Endothelial cell of hepatic sinusoid (primary cell): ENCODE measurements around the gene VIPR1.

ENCODE experiments used
- in situ Hi-C: cut with HindIII; loops from 2 replicates; pipeline ENCODE4 v1.10.0; 2017; ENCODE audit warnings: low sequenced_read_pairs

VIPR1 gene

DNA sequence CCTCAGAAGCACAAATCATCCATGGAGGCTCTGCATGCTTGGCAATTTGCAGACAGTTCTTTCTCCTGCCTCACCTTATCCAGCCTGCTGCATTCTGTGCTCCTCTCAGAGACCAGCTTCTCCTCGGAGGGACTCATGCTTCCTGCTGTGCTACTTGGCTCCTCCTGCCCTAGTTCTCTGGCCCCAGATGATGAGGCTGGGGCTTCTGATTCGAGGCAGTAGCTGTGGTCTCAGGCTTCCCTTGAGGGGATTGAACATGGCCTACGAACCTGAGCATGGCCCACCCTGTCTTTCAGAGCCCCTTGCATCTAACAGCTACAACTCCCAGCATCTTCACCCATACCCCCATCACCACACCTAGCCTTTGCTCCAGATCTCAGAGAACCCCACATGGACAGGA lies 6.7 kb downstream of the VIPR1 start:
- in situ Hi-C loops, result no loop called here

DNA sequence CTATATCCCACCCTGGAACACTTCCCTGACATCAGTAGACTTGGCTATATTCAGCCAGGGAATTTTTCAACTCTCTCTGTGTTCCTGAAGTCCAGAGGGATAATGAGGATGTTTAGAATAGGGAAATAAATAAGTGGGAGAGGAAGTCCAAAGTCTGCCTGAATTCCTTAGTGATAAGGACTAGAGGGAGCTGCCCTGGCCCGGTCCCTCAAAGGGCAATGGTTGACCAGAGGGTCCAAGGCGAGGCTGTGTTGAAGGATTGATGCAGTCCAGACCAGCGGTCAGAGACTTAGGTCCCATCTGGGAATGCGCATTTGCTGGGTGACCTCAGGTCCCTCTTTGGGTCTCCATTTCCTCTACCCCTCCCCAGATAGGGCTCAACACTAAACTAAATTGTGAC lies 7.9 kb downstream of the VIPR1 start:
- in situ Hi-C loops, result loop anchor here (10.0 kb wide), 2 partner anchors 86 to 246 kb away; partner anchors contain the start of gene CCK

DNA sequence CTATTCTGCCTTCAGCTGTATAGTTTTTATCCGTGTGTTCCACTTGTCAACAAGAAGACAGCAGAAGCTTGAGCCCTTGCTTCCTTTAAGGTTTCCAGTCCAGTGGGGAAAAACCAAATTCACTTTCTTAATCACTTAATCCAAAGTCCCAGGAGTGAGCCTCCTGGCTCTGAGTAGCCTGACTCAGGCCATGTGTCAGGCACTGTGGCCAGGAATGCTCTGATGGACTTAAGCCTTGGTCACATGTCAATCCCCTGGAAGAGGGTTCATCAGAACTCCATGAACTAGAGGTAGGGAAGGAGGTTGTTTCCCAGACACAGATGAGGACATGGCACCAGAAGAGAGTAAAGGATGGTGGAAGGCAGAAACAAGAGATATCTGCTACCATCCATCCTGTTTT lies 8.8 kb downstream of the VIPR1 start:
- in situ Hi-C loops, result loop anchor here (10.0 kb wide), 2 partner anchors 86 to 246 kb away; partner anchors contain the start of gene CCK

DNA sequence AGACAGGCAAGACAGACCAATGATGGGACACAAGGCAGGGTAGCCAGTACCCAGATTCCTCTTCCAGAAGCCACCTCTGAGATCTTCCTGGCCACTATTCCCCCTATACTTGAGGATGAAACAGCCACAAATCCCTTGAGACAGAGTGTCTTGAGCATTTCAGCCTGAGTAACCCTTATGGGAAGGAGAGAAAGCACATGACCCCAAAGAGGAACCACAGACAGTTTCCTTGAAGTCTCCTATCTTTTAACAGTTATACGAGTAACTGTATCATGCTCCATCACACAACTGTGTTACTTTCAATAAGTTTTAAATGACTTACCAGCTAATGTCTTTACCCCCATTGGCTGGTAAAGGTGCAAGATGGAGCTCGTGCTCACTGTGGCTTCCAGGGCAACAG lies 9.3 kb downstream of the VIPR1 start:
- in situ Hi-C loops, result loop anchor here (10.0 kb wide), 2 partner anchors 87 to 247 kb away; partner anchors contain the start of gene CCK

DNA sequence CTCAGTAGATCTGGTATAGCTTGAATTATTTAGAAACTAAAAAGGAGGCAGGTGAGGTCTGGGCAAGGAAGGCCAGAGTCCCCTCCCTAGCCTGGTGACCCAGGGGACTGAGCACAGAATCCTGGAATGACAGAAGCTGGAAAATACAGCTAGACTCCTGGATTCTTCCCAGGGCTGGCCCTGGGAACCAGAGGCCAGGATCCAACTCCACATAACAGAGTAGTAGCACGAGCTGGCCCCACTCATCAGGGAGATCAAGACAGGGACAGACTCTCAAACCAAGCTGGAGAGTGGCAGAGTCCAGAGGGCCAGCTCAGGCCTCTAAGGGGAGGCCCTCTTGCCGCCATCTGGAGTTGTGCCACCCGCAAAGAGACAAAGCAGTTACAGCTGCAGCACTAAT lies 10.7 kb downstream of the VIPR1 start:
- in situ Hi-C loops, result loop anchor here (10.0 kb wide), 2 partner anchors 88 to 248 kb away; partner anchors contain the start of gene CCK

DNA sequence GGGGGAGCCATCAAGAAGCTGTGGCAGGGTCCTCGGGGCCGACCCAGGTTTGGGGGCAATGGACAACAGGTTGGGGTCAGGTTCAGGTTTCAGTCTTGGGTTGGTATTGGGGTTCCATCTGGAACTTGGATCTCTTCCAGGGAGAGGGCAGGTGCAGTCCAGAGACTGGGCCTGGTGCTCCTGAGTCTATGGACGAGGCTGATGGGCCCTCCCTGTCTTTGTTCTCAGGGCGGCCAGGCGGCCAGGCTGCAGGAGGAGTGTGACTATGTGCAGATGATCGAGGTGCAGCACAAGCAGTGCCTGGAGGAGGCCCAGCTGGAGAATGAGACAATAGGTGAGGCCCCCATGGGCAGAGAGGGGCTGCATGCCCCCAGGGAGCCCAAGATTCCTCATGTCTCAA lies 11.1 kb downstream of the VIPR1 start:
- in situ Hi-C loops, result loop anchor here (10.0 kb wide), 2 partner anchors 89 to 249 kb away; partner anchors contain the start of gene CCK

DNA sequence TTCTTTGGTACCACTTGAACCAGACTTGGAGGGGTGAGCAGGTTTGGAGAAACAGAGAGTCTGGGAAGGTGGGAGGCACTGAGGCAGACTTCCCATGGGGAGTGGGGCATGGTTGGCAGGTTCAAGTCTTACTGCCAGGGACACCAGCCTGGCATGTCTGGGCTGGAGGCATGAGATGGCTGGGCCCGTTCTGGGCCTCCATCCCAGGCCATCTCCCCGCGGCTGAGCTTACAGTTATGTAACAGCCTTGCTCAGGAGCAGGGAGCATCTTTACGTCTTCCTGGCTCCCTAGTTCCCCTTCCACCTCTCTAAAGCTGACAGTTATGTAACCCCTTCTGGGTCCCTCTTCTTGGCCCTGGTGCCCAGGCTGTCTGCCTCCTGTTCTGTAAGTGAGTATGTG lies 12.4 kb downstream of the VIPR1 start:
- in situ Hi-C loops, result loop anchor here (10.0 kb wide), 2 partner anchors 90 to 250 kb away; partner anchors contain the start of gene CCK

DNA sequence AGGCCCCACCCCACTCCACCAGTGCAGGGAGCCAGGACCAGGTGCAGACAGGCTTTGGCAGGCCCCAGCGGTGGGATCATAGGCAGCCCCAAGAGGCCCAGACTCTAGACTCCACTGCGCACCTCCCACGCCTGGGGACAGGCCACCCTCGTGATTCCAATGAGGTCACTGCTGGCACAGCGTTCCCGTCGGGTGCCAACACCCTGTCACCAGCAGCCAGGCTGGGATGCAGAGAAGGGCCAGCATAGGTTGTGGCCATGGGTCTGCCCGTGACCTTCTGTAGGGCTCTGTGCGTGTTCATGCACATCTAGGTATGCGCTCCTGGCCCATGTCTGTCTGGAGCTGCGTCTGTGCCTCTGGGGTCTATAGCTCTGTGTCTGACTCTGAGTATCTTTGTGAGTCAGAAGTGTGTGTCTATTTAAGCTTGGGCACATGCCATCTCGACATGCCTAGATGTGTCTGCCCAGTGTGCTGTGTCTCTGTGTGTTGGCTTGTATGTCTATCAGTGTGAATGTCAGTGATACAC lies 13.0 kb downstream of the VIPR1 start:
- in situ Hi-C loops, result loop anchor here (10.0 kb wide), 2 partner anchors 91 to 251 kb away; partner anchors contain the start of gene CCK

DNA sequence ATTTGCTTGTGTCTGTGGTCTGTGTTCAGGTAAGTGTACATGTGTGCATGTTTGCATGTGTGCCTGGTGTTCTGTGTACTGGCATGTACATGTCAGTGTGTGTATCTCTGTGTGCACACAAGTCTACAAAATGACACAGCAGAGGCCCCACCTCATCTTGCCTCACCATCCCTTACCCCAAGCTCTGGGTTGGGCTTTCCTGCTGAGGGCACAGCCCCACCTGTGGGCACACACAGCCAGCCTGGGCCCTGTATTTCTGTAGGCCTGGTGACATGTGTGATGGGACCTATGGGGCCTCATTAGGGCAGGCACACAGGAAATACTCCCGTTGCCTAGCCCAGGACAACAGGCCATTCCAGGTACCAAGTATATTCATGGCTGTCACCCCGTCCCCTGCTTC lies 13.5 kb downstream of the VIPR1 start:
- in situ Hi-C loops, result loop anchor here (10.0 kb wide), 2 partner anchors 91 to 251 kb away; partner anchors contain the start of gene CCK

DNA sequence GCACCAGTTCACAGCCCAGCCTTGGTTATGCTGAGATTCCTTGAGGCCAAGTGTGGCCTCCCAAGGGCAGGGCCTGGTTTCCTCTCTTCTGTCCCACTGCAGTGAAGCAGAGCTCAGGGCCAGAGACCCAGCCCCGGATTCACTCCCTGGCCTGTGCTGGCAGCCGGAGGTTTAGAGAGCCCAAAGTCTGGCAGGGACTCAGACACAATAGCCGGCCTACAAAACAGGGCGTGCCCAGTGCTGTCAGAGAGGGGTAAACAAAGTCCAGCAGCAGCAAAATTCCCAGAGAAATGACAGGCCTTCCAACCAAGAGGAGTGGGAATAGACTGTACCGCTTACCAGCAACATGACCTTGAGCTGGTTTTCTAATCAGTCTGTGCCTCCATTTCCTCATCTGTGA lies 14.0 kb downstream of the VIPR1 start:
- in situ Hi-C loops, result loop anchor here (10.0 kb wide), 2 partner anchors 92 to 252 kb away; partner anchors contain the start of gene CCK

DNA sequence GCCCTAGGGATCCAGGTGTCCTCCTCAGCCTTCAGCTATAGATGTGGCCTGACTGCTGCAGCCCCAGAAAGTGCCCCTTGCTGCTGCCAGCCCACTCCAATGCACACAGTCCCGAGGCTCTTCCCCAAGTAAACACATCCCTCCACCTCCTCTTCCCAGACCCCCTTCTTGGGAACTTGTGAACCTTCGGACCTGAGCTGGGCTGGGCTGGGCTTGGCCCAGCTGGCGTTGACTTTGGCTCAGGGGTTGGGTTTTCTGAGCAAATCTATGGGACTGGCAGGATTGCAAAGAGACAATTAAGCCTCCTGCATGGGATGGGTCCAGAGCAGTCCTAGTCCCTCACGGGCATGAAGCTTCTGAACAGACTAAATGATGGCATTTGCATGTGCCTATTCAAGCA lies 14.7 kb downstream of the VIPR1 start:
- in situ Hi-C loops, result loop anchor here (10.0 kb wide), 2 partner anchors 92 to 252 kb away; partner anchors contain the start of gene CCK

DNA sequence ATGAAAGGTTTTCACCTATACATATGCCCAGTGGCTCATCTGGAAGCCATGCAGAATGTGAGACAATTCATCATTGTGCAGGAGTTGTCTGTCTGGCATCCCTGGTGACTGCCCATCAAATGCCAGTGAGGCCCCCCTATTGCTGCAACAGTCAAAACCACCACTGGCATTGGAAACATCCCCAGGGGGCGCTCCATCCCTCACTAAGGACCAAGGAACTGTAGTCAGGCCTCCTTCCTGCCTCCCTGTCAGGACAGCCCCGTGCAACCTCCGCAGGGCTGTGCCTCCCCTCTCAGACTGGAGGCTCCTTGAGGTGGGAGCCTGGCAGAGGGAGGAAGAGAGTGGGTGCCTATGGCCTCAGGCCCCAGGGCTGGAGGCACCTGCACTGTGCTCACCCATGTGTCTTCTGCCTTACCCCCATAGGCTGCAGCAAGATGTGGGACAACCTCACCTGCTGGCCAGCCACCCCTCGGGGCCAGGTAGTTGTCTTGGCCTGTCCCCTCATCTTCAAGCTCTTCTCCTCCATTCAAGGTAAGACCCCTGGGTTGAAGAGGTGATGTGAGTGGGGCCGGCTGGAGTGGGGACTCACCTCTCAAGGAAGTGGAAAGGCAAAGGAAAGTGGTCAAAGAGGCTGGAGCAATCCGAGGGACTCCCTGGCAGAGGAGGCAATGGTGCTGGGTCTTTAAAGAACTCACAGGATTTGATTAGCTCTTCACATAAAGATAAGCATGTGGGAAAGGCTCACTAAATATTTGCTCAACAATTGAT lies 16.5 kb downstream of the VIPR1 start:
- in situ Hi-C loops, result loop anchor here (10.0 kb wide), 2 partner anchors 94 to 254 kb away; partner anchors contain the start of gene CCK

DNA sequence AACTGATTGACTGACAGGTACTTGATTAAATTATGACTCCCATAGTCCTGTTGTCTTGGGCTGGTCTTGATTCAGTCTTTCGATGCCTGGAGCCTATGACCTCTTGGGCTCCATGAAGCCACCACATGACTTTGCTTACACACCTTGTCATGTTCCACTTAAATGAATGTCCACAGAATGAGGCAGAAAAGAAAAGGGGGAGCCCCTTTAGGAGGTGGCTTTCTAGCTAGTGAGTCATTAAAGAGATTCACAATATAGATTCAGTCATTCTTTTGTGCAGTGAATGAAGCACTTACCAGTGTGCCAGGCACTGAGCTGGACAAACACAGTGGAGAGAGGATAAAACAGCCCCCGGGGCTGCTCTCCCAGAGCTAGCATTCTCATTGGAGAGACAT lies 17.1 kb downstream of the VIPR1 start:
- in situ Hi-C loops, result loop anchor here (10.0 kb wide), 2 partner anchors 95 to 255 kb away; partner anchors contain the start of gene CCK

DNA sequence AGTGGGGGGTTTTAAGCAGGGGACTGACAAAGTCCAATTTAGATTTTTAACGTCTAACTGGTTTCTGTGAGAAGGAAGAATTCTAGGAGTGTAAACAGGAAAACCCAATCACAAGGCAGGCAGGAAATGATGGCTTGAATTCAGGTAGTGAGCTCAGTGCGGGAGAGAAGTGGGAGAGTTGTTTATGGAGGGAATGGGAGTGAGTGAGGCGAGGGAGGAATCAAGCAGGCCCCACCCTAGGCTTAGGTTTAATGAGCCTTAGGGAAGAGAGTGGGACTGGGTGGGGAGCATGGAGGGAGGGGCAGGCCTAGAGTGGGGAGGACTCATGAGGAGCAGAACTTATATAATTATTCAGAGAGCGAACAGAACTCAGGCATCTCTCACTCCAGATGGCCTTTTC lies 17.9 kb downstream of the VIPR1 start:
- in situ Hi-C loops, result no loop called here

DNA sequence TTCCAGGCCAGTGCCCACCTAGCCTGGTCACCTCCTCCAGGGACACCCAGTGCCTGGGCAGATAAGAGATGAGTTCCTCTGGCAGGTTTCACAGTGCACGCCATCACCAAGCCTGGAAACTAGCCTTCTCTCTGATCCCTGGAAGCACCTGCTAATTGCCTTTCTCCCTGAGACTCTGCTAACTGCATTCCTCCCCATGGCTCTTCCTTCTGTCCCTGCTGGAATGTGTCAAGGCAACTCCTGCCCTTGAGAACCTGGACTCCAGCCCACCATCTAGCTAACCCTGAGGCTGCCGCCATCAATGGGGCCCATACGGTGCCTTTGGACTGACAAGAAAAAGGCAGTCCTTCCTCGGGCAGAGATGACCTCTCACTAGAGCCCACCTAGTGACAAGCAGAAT lies 18.5 kb downstream of the VIPR1 start:
- in situ Hi-C loops, result no loop called here

DNA sequence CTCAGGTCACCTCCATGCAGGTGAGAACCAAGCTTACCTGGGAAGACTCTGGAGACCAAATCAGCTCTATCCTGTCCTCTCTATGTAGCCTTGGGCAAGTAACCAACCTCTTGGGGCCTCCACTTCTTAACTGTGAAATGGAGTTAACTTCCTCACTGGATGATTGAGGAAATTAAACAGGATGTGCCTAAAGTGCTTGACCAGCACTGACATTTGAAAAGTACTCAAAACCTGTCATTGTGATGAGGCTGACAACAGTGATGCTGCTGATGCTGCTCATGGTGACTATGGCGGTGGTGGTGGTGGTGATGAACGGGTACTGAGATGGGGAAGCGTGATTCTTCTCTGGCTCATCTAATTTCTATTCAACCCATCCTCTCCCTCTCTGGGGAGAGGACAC lies 22.3 kb downstream of the VIPR1 start:
- in situ Hi-C loops, result no loop called here

DNA sequence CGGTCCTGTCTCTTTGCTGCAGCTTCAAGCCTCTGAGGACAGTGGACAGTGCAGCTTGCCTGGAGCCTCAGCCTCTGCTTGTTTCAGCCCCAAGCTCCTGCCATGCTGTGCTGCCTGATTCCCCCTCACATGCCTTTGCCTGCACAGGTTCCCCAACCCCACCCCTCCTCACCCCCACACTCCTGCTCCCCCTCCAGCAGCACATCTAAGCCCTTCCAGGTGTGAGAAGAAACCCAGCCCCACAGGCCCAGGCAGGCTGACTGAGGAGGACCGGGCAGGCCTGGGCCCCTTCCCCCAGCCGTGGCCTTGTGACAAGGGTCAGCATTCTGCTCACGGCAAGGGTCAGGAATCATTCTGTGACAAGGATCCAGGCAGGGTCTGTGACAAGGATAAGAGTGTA lies 22.8 kb downstream of the VIPR1 start:
- in situ Hi-C loops, result no loop called here

DNA sequence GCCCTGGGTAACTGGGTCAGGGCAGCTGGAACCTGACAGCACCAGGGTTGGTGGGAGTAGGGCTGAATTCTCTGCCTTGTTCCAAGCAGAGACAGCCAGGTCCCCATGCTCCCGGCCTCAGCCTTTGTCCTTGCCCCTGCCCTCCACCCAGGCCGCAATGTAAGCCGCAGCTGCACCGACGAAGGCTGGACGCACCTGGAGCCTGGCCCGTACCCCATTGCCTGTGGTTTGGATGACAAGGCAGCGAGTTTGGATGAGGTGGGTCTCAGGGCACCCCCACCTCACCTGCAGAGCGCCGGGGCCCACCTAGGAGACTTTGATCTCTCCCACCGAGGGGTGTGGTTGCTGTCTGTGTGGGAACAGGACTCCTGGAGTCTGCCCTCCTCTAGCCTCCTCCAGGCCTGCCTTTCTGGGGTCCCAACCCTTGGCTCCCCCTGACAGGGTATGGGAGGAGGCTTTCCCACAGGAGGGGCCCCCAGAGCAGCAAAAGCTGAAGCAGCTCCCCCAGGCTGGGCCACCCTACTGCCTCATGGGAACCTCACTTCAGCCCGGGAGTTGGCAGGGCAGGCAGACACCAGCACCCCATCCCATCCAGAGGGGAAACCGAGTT lies 23.4 kb downstream of the VIPR1 start:
- in situ Hi-C loops, result no loop called here

DNA sequence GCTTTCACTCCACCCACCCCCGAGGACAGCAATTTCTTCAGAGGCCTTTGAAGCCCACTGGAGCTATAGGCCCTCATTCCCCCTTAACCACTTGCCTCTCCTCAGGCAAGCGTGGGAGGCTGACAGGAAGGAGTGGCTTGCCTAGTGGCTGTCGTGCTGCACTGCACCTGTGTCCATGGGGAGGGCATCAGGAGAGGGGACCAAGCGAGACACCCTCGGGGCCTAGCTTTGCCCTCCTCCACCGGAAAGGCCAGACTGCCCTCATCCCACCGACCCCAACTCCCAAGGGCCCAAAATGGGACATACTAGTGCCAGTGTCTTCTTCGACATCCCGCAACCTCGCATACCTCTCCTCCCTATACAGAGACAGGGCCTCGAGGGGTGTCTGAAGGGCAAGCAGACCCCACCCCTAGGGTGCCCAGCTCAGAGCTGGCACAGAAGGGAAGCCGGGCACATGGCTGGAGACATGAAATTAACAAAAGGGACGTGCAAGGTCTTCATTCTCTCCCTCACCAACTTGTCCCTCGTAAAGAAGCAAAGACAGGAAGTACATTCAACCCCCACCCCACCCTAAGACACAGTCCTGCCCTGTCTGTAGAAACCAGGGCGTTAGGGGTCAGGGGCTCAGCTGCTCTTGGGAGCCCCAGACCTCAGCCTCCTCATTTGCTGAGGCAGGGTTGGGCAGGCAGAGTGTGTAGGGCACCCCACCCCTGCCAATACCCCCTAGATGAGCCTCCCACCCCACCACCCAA lies 24.3 kb downstream of the VIPR1 start:
- in situ Hi-C loops, result no loop called here

DNA sequence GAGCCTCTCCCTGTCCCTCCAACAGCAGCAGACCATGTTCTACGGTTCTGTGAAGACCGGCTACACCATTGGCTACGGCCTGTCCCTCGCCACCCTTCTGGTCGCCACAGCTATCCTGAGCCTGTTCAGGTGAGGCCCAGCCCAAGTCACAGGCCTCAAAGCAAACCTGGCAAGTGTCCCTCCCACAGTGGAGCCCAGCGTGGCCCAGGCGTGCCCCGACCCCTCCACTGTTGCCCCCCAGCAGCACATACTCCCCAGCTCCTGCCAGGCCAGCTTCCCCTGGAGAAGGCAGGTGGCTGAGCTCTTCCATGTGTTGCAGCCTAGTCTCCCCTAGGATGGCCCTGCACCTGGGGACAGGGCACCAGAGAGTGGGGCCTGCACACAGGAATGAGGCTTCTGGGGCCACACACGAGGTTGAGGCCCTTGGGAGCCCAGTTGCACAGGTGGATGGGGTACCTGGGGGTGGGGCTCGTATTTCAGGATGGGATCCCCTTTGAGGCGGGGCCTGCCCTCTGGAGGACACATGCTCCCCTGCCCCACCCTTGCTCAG lies 25.0 kb downstream of the VIPR1 start:
- in situ Hi-C loops, result no loop called here
